Frontal cortex (tissue), 4 donors: ENCODE results near the gene PIH1D1. TPM values are rescaled to one million over a fixed set of nuclear protein-coding genes. Genes with fewer than 3 reads are reported as not detected.

Experiments
- DNase-seq, 2 donors: peaks; one replicate each; pipeline ENCODE4 v3.0.0; 2012; ENCODE audit warnings: low spot score in 2 of 2
- FAIRE-seq: peaks from 2 replicates; lab custom pipeline; 2012; peaks lifted over from hg19 to GRCh38; lab: Jason Lieb, UNC
- total RNA-seq: library from RNA; depleted of rRNA; stranded (reverse); fragments of >200 nt; gene quantifications from one replicate; pipeline ENCODE4 v1.2.3, GENCODE V29; 2014
- donor health status: control.
- donor health status: control.
- donor health status: control.

PIH1D1 gene
- total RNA-seq, result 60.7 TPM

DNA sequence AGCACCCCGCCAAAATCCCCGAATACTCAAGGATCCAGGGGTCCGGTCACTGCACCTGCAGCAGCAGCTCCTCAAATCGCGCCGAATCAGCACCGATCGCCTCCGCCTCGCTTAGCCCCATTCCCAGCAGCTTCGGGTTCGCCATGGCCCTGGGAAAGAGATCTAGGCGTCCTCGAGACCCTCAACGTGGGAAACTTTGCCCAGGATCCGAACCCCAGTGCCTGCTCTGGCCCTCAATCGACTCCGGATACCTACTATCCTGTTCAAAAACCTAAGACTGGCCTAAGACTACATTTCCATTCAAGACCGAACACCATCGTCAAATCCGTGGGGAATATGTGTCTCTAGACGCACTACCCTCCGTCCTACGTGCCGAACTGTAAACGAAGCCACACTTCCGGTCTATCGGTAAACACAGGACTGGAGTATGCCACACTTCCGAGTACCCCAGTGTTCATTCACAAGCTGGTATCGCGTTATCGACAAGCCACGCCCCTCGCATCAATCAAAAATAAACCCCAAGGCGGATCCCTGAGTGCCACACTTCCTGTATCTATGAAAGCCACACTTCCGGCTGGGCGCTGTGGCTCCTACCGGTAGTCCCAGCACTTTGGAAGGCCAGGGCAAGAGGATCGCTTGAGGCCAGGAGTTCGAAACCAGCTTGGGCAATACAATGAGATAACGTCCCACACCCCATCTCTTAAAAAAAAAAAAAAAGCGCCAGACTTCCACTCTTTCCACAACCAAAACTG, at the start of gene PIH1D1:
TSS of gene PIH1D1 (minus strand) at position 385 of the 752 bp plus-strand sequence. CDS start at position 145, 240 bp downstream.
- DNase-seq (peak; percentile 81 to 90), FAIRE-seq (no peak)

DNA sequence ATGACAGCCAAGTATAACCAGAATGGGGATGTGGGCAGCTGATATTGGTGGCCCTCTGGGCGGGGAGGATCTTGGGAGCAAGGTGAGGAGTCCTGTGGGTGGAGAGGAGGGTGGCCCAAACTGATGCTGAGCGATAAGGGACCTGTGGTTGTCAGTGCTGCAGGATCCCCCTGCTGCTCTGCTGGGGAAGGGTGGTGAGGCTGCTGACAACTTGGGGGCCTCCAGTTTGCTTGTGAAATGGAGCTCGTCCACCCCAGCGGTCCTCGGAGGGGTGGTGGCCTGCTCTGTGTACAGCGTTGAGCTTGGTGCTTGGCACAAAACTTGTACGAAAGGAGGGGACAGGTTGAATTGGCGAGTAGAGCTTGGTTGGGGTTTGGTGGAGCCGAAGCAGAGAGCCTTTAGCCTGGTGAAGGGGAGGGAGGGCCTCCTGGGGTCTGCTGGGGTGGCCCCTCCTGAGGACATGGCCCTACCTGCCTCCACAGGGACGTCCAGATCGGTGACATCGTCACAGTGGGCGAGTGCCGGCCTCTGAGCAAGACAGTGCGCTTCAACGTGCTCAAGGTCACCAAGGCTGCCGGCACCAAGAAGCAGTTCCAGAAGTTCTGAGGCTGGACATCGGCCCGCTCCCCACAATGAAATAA, 47.5 kb upstream of the PIH1D1 start:
- no peak for DNase-seq
- no peak for FAIRE-seq

DNA sequence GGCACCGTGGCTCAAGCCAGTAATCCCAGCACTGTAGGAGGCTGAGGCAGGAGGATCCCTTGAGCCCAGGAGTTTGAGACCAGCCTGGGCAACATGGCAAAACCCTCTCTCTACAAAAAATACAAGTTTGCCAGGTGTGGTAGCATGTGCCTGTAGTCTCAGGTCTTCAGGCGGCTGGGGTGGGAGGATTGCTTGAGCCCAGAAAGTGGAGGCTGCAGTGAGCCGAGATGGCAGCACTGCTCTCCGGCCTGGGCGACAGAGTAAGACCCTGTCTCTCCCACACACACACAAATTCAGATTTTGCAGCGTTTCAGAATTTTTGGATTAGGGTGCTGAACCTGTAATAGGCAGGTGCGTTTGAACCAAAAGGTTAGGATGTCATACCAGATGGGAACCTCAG, 46.9 kb upstream of the PIH1D1 start:
- DNase-seq, result no peak
- no peak for FAIRE-seq

DNA sequence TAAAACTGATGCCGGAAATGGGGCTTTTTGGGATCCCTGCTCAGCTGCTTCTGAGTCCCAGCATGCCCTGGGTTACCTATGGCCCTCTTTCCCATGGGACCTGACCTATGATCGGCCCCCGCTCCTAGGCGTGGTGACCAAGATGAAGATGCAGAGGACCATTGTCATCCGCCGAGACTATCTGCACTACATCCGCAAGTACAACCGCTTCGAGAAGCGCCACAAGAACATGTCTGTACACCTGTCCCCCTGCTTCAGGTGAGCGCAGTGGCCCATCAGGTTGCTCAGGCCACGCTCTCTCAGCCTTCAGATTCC, 46.1 kb upstream of the PIH1D1 start:
- DNase-seq (no peak), FAIRE-seq (no peak)

DNA sequence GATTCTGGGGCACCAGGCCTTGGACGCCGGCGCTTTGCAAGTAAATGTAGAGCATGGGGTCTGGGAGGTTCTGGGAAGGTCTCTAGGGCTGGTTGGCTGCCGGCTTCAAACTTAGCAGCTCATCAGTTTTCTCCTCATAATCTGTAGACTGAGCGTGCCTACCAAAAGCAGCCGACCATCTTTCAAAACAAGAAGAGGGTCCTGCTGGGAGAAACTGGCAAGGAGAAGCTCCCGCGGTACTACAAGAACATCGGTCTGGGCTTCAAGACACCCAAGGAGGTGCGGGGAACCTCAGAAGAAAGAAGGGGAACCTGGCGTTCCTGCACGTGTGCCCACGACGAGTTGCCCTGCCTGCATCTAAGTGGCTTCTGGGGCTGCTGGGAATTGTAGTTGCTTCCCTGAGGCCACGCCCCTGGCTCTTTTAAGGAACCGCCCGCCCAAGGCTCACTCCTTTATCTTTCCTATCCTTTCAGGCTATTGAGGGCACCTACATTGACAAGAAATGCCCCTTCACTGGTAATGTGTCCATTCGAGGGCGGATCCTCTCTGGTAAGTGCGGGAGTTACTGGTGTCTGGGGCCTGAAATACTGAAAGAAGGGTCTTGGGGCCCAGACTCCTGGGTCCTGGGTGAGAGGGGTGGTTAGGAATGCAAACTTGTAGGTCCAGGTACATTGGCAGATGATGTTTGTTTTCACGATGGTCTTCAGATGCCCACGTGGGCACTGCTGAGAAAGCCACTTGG, 45.6 kb upstream of the PIH1D1 start:
- FAIRE-seq (no peak), DNase-seq (peak in 1 of 2 donors; percentile 47)

DNA sequence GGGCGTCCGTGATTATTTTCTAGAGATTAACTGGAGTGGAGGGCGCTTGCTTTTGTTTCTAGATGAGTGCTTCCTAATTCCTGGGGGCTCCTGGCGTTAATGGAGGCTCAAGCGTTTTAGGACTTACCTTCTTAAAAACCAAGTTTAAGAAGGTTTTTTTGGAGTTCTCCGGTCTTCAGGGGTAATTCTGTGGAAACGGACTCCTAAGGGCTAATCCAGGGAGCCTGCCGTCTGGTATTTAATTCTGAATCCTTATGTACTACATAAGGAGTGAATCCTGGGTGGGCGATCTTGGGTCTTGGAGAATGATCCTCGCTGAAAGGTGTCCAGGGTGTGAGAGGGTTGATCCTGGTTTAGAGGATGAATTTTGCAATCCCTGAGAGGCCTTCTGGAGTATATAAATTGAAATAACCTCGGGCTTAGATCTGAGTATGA, 45.0 kb upstream of the PIH1D1 start:
- no peak for FAIRE-seq
- DNase-seq, result no peak

DNA sequence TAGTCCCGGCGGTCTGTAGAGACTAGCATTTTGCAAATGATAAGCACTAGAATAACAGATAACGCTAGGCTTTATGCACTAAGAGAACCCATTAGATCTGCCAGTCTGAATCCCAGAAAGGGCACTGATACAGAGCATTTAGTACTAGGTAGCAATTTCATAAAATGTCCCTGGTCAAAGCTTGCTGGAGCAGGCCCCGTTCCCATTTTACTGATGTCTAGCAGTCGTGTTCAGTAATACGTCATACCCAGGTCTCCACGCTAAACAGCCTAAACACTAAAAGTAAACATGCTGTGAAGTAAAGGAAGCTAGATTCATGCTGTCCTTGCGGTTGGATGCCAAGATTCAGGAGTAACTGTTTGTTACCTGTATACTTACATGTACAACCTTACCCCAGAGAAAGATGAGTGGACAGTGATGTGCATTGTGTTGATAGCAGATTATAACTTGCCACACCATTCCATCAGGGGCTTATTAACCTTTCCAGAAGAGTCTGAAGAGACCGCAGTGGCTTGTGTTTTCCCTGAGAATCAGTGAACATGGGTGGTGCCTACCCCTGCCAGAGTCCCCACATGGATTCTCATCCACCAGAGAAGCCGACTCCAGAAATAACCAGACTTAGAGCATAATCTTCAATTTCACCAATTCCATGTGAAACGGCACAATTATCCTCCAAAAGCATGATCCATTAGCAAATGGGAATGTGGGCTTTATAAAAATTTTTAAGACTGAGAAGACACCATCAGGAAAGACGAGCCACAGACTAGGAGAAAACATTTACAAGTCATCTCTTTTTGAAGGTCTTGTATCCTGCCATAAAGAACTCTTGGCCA, 41.2 kb upstream of the PIH1D1 start:
- DNase-seq (no peak), FAIRE-seq (no peak)

DNA sequence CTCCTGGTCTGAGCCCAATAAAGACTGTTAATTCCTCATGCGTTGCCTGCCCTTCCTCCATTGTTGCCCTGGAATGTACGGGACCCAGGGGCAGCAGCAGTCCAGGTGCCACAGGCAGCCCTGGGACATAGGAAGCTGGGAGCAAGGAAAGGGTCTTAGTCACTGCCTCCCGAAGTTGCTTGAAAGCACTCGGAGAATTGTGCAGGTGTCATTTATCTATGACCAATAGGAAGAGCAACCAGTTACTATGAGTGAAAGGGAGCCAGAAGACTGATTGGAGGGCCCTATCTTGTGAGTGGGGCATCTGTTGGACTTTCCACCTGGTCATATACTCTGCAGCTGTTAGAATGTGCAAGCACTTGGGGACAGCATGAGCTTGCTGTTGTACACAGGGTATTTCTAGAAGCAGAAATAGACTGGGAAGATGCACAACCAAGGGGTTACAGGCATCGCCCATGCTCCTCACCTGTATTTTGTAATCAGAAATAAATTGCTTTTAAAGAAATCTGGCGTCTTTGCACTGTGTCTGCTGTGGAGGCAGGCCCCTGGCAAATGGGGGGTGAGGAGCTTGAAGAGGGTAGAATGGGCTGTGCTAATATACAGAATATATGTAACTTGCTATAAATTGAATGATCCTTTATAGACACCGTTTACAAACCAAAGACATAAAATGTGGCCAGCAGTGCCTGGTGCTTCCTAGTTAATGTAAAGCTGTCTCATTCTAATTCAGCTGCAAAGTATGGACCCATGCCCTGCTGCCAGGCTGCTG, 40.4 kb upstream of the PIH1D1 start:
- no peak for FAIRE-seq
- DNase-seq, result no peak

DNA sequence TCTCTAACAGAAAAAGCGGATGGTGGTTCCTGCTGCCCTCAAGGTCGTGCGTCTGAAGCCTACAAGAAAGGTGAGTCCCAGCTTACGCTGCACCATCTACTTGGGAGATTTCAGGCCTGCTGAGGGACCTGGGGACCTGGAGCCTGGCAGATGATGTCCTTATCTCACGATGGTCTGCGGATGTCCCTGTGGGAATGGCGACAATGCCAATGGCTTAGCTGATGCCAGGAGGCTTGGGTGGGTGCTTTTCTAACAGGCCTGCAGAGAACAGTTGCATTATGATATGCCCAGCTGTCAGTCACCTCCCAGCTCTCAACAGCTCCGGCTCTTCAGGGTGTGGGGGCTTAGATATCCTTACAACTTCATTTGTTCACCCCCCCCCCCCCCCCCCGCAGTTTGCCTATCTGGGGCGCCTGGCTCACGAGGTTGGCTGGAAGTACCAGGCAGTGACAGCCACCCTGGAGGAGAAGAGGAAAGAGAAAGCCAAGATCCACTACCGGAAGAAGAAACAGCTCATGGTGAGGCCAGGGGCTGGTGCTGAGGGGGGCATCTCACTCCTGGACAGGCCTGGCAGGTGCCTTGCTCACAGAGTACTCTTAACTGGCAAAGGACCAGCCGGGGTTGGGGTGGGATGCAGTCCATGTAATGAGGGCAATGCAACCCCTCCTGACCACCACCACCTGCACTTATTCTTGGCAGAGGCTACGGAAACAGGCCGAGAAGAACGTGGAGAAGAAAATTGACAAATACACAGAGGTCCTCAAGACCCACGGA, 39.6 kb upstream of the PIH1D1 start:
- no peak for FAIRE-seq
- DNase-seq, result no peak

DNA sequence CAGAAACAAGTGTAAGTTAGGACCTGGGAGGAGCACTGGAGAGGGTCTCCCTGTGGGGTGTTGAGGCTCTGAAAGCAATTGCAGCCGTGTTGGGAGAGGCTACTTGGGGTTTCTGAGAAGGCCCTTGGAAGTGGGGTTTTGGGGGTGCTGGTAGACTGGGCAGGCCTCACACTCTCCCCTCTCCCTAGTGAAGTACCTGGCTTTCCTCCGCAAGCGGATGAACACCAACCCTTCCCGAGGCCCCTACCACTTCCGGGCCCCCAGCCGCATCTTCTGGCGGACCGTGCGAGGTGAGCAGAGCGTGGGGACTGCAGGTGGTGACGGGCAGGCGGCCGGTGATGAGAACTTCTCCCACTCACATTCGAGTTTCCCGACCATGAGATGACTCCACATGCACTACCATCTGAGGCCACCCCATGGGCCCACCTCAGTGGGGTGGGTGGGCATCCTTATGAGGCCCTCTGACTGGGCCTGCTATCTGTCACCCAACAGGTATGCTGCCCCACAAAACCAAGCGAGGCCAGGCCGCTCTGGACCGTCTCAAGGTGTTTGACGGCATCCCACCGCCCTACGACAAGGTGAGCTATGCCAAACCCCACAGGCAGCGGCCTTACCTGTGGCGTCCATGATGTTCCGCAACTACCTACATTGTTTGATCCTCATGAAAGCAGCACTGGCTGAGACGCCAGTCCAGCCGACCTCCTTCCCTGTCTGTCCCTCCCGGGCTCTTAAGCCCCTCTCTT, 38.8 kb upstream of the PIH1D1 start:
- DNase-seq (no peak), FAIRE-seq (no peak)

DNA sequence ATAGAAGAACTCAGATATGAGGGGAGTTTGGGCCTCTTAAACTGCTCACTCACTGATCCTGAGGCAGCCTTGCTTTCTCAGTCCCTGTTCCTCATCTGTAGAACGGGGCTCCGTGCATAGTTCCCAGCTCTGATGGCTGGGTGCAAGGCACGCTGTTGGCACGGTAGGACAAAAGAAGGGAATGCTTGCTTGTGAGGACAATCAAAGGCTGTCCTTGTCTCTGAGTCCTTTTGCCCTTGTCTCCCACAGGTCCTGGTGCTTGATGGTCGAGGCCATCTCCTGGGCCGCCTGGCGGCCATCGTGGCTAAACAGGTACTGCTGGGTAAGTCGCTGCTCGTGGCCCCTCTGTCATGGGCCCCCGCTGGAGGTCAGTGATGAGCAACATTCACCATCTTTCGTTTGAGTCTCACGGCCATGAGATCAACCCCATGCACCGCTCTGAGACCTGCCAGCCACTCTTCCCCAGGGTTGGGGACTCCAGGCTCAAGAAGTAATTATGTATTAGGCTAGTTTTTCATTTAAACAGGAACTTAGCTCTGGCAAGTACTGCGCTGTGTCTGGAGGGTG, 38.1 kb upstream of the PIH1D1 start:
- no peak for DNase-seq
- FAIRE-seq, result no peak

DNA sequence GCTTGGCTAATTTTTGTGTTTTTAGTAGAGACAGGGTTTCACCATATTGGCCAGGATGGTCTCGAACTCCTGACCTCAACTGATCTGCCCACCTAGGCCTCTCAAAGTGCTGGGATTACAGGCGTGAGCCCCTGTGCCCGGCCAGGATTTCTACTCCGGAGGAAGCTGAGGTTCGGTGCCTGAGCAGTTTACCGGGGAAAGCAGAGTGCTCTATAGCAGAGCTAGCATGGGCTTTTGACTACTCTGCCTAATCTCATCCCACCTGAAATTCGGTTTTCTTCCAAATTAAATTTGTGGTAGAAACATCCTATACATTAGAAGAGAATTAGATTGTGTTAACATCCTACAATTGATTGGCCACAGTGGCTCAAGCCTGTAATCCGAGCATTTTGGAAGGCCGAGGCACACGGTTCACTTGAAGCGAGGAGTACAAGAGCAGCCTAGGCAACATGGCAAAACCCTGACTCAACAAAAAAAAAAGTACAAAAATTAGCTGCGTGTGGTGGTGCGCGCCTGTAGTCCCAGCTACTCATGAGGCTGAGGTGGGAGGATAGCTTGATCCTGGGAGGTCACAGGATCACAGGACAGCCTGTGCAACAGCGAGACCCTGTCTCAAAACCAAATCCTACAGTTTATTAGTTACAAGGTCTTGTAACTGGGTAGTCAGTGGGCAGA, 37.4 kb upstream of the PIH1D1 start:
- no peak for DNase-seq
- FAIRE-seq, result no peak

DNA sequence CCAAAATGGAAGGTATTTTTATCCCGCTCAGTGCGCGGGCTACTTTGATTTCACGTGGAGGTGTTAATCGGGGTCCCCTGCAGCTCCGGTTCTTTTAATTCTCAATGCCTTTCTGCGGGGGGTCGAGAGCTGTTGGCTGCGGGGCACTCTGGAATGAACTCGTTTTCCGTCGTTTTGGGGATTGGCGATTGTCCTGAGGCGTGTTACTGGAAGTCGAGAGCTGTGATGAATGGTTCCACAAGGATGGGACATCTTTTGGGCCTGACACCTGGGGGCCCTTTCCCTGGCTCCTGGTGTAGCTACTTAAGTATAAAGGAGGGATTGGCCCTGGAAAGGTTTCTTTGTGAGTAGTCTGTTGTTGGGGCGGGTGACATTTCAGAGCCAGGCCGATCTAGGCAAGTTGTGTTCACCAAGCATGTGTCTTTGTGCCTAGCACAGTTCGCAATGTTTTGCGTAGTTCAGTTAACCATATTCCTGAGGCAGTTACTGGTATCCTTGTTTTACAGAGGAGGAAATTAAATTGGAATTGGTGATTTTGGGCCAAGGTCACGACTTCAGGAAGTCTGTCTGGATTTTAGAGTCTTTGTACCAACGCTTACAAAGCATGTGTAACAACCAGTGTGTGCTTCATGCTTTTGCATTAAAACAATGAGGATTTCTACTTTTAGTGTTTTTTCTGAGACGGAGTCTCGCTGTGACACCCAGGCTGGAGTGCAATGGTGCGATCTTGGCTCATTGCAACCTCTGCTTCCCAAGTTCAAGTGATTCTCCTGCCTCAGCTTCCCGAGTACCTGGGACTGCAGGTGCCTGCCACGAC, 36.6 kb upstream of the PIH1D1 start:
- FAIRE-seq (no peak), DNase-seq (no peak)

DNA sequence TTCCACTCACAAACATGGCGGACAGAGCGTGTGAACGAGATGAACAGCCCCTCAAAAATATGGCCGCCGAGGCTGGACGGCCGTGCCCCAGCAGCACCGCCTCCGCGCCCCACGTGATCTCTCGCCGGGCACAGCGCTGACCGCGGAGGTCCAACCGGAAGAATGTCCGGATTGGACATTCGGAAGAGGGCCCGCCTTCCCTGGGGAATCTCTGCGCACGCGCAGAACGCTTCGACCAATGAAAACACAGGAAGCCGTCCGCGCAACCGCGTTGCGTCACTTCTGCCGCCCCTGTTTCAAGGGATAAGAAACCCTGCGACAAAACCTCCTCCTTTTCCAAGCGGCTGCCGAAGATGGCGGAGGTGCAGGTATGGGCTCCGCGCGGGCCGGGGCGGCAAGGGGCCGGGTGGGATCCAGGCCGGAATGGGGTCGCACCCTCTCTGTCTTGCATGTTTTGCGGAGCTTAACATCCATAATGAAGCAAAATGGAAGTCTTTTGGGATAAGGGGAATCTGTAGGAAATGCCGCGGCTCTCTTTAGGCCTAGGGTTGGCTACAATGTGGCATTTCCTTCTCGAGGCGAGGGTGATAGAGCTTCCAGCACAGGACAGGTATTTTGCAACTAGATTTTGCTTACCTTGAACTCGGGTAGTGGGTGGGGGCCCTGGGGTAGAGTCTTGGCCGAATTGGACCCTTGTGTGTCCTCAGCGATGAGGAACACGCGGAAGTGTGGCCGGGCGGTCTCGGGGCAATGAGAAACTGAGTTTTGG, 35.8 kb upstream of the PIH1D1 start, which contains the start of gene RPL13A:
TSS of gene RPL13A (plus strand) at position 332 of the 769 bp plus-strand sequence. CDS start at position 354, 22 bp downstream.
- peak; percentile 86 for FAIRE-seq

DNA sequence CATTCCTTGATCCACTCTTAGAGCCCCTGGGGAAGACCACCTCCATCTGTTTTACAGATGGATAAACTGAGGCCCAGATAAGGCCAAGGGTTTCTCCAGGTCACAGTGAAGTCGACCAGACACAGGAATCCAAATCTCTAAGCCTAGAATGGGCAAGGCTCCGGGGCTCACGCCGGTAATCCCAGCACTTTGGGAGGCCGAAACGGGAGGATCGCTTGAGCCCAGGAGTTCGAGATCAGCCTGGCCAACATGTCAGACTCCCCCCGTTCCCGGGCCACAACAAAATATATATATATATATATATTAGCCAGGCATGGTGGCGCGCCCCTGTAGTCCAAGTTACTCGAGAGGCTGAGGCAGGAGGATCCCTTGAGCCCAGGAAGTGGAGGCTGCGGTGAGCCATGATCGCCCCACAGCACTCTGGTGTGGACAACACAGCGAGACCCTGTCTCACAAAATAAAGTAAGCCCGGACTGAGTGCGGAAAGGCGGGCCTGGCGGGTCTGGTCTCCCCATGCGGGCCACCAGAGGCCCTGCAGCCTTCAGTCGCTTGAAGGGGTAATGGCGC, 35.2 kb upstream of the PIH1D1 start:
- no peak for FAIRE-seq
- DNase-seq, result no peak

More for the DNA sequence above, 35.8 kb upstream of the PIH1D1 start, which contains the start of gene RPL13A:
- DNase-seq, result peak; percentile 90 to 97
